Neural cell (in vitro differentiated cells): ENCODE measurements around the gene MAGI2. TPM values are rescaled to one million over a fixed set of nuclear protein-coding genes. Genes with fewer than 3 reads are reported as not detected.

Source experiments
- H2AFZ ChIP-seq: fragments of 200-600, 300-800 bp; sonication (generic), shearing (Covaris generic); 2 replicates; pipeline ENCODE4 v1.6.0; 2014; ENCODE audit warnings: low read depth, mild to moderate bottlenecking, antibody characterized with exemption, low read length, moderate library complexity
- H3F3A ChIP-seq: fragments of 200-600 bp; shearing (Covaris generic); 2 replicates; pipeline ENCODE4 v1.6.1; 2016; ENCODE audit warnings: mild to moderate bottlenecking, moderate library complexity, mixed read lengths, antibody characterized with exemption, low read length; ENCODE audit not compliant: insufficient read depth, poor library complexity, severe bottlenecking
- H3K27ac ChIP-seq: fragments of 200-600, 300-800 bp; sonication (generic), shearing (Covaris generic); 2 replicates; pipeline ENCODE4 v1.5.1; 2014; ENCODE audit warnings: mild to moderate bottlenecking, low read length, moderate library complexity
- H3K27me3 ChIP-seq: fragments of 300-800, 200-600 bp; sonication (generic), shearing (Covaris generic); 2 replicates; pipeline ENCODE4 v1.6.0; 2014; ENCODE audit warnings: mild to moderate bottlenecking, low read depth, low read length, moderate library complexity; ENCODE audit not compliant: insufficient read depth
- H3K36me3 ChIP-seq: fragments of 300-800, 200-600 bp; sonication (generic), shearing (Covaris generic); 2 replicates; pipeline ENCODE4 v1.5.1; 2014; ENCODE audit warnings: mild to moderate bottlenecking, antibody characterized with exemption, low read length, moderate library complexity; ENCODE audit not compliant: insufficient read depth
- H3K4me2 ChIP-seq: fragments of 300-800, 200-600 bp; sonication (generic), shearing (Covaris generic); 2 replicates; pipeline ENCODE4 v1.6.0; 2014; ENCODE audit warnings: mild to moderate bottlenecking, low read length
- H3K4me3 ChIP-seq: fragments of 300-800, 200-600 bp; sonication (generic), shearing (Covaris generic); 2 replicates; pipeline ENCODE4 v1.5.1; 2014; ENCODE audit warnings: mild to moderate bottlenecking, low read length, moderate library complexity
- H3K79me2 ChIP-seq: fragments of 200-600 bp; shearing (Covaris generic); replicated peaks from 2 replicates; pipeline ENCODE4 v1.6.0; 2014; ENCODE audit warnings: mild to moderate bottlenecking, low read length, moderate library complexity; ENCODE audit not compliant: insufficient read depth
- H3K9ac ChIP-seq: fragments of 300-800, 200-600 bp; sonication (generic), shearing (Covaris generic); 2 replicates; pipeline ENCODE4 v1.6.1; 2016; ENCODE audit warnings: mild to moderate bottlenecking, low read length, mixed read lengths
- H3K9me2 ChIP-seq: fragments of 200-600 bp; shearing (Covaris generic); 2 replicates; pipeline ENCODE4 v1.6.1; 2016; ENCODE audit warnings: mild to moderate bottlenecking, low read length, mixed read lengths; ENCODE audit not compliant: insufficient read depth
- H3K9me3 ChIP-seq: fragments of 200-600, 300-800 bp; sonication (generic), shearing (Covaris generic); 2 replicates; pipeline ENCODE4 v1.6.1; 2016; ENCODE audit warnings: mild to moderate bottlenecking, mixed run types, low read length, moderate library complexity, mixed read lengths
- H4K20me1 ChIP-seq: fragments of 200-600 bp; shearing (Covaris generic); 2 replicates; pipeline ENCODE4 v1.6.1; 2016; ENCODE audit warnings: mild to moderate bottlenecking, mixed run types; ENCODE audit not compliant: insufficient read depth
- CTCF ChIP-seq: fragments of 450-650 bp; IDR thresholded peaks from 2 replicates; pipeline ENCODE4 v1.5.1; 2014; ENCODE audit warnings: antibody characterized with exemption, mild to moderate bottlenecking, moderate library complexity; ENCODE audit not compliant: poor library complexity, severe bottlenecking
- EP300 ChIP-seq: fragments of 450-650 bp; conservative IDR thresholded peaks from 2 replicates; pipeline ENCODE4 v1.6.1; 2014; ENCODE audit warnings: antibody characterized with exemption, mild to moderate bottlenecking, moderate library complexity; ENCODE audit not compliant: poor library complexity, severe bottlenecking
- EZH2 ChIP-seq: fragments of 200-600, 300-800 bp; shearing (Covaris generic), sonication (generic); IDR thresholded peaks from 2 replicates; pipeline ENCODE4 v1.6.1; 2014; ENCODE audit warnings: antibody characterized with exemption, low read length, borderline replicate concordance, mild to moderate bottlenecking; ENCODE audit not compliant: insufficient read depth, poor library complexity, severe bottlenecking
- MXI1 ChIP-seq: fragments of 450-650 bp; conservative IDR thresholded peaks from 2 replicates; pipeline ENCODE4 v1.6.1; 2014; ENCODE audit warnings: antibody characterized with exemption, mild to moderate bottlenecking; ENCODE audit not compliant: poor library complexity, severe bottlenecking
- POLR2AphosphoS5 ChIP-seq: IDR thresholded peaks from 2 replicates; pipeline ENCODE4 v1.6.1; 2012
- RAD21 ChIP-seq: fragments of 450-650 bp; conservative IDR thresholded peaks from 2 replicates; pipeline ENCODE4 v1.6.1; 2014; ENCODE audit warnings: antibody characterized with exemption, mild to moderate bottlenecking, moderate library complexity
- REST ChIP-seq: IDR thresholded peaks from 2 replicates; pipeline ENCODE4 v1.6.1; 2012; ENCODE audit warnings: borderline replicate concordance
- SMC3 ChIP-seq: fragments of 450-650 bp; conservative IDR thresholded peaks from 2 replicates; pipeline ENCODE4 v1.6.1; 2014; ENCODE audit warnings: antibody characterized with exemption, mild to moderate bottlenecking, moderate library complexity; ENCODE audit not compliant: poor library complexity
- TAF1 ChIP-seq: IDR thresholded peaks from 2 replicates; pipeline ENCODE4 v1.6.1; 2012; ENCODE audit warnings: low read depth
- polyA plus RNA-seq: library from polyadenylated mRNA; depleted of rRNA; stranded (reverse); fragments of >200 nt; gene quantifications from 2 replicates; pipeline ENCODE4 v1.2.3, GENCODE V29; 2014

Gene MAGI2
- polyA plus RNA-seq, 1 donor from 2014 or later: 19.3 TPM

- no peaks in the 10 kb centered on the region for H3K27me3 ChIP-seq
- no peak overlapping the region for H3K4me3 ChIP-seq
- H3K9me2 ChIP-seq: no peaks in the 10 kb centered on the region
- no peak overlapping the region for H3K27ac ChIP-seq
- H3K4me2 ChIP-seq: no peak overlapping the region
- H3K79me2 ChIP-seq: no peaks in the 10 kb centered on the region
- TF ChIP-seq SMC3: no peak
- TF ChIP-seq REST: no peak
- TF ChIP-seq CTCF: no peak
- no peak for TF ChIP-seq EP300
- no peak for TF ChIP-seq RAD21
- no peak for TF ChIP-seq MXI1
- TF ChIP-seq POLR2AphosphoS5: no peak
- TF ChIP-seq EZH2: no peak
- no peak for TF ChIP-seq TAF1
- no peaks in the 10 kb centered on the region for H3K9me3 ChIP-seq
- no peaks in the 10 kb centered on the region for H4K20me1 ChIP-seq
- H3K9ac ChIP-seq: no peak overlapping the region
- no peaks in the 10 kb centered on the region for H3F3A ChIP-seq
- H2AFZ ChIP-seq: no peak overlapping the region
- H3K36me3 ChIP-seq: no peaks in the 10 kb centered on the region
Observed at GRCh38 chr7:78141522-78142281, 1311.8 kb downstream of the MAGI2 start.

GRCh38 chr7:78140109-78140508 lies 1313.4 kb downstream of the MAGI2 start:
- Histone ChIP-seq H3K27me3 (no peaks in the 10 kb centered on the region), H2AFZ (no peak overlapping the region), H3K9me3 (no peaks in the 10 kb centered on the region), H3K4me2 (no peak overlapping the region), H3K27ac (no peak overlapping the region), H3K4me3 (no peak overlapping the region), H3K79me2 (no peaks in the 10 kb centered on the region), H3K36me3 (no peaks in the 10 kb centered on the region), H4K20me1 (no peaks in the 10 kb centered on the region), H3K9ac (no peak overlapping the region), H3F3A (no peaks in the 10 kb centered on the region), H3K9me2 (no peaks in the 10 kb centered on the region)
- TF ChIP-seq REST (no peak), RAD21 (no peak), EP300 (no peak), POLR2AphosphoS5 (no peak), EZH2 (no peak), SMC3 (no peak), MXI1 (no peak), TAF1 (no peak), CTCF (no peak)
